Measurements from ENCODE around the gene DUXA. TPM values are rescaled to one million over a fixed set of nuclear protein-coding genes. Genes with fewer than 3 reads are reported as not detected.
A peak's percentile ranks its signal among the peaks of the same experiment; 100 is the strongest.

Gene DUXA
- total RNA-seq, 4 donors from 2014 or later: not detected

DNA sequence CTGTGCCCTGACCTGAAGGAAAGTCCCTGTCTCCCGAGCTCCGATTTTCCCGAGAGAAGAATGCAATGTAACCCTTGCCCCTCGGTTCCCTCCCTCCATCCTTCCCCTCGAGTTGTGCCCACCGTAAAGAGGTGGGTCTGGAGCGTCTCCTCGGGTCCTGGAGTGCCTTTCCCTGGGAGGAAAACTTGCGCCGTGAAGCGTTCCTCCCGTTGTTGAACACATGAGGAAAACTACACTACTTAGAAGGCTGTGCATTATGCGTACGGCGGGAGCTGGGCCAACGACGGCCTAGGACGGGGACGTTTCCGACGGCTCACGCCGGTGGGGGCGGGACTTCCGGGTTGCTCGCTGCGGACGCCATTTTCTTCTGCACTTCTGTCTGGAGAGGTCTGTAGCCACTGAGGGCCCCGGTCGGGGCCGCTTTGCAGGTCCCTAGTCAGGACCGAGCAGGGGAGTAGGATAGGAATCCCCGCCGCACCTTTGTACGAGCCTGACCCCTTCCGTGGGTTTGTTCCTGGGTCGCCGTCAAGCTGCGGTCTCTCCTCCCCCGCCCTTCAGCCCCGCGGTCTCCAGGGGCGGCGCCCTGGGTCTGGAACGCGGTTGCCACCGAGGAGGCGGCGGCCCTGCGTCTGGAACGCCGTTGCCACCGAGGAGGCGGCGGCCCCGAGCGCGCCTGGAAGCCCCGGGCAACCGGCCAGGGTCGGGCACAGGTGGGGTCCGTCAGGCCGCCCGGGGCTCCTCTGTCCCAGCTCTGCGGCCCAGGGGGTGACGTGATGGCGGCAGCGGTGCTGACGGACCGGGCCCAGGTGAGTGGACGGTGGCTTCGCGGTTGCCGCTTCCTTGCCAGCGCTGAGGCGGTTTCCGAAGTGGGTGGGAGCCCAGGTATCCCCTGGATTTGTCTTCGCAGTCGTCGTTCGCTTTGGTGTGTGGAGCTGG, 24.1 kb upstream of the DUXA start, which contains the start of gene ZNF264:
TSS of gene ZNF264 (plus strand) at position 360 of the 936 bp plus-strand sequence. CDS start at position 774, 414 bp downstream.
- TF ChIP-seq, protein P1, sequence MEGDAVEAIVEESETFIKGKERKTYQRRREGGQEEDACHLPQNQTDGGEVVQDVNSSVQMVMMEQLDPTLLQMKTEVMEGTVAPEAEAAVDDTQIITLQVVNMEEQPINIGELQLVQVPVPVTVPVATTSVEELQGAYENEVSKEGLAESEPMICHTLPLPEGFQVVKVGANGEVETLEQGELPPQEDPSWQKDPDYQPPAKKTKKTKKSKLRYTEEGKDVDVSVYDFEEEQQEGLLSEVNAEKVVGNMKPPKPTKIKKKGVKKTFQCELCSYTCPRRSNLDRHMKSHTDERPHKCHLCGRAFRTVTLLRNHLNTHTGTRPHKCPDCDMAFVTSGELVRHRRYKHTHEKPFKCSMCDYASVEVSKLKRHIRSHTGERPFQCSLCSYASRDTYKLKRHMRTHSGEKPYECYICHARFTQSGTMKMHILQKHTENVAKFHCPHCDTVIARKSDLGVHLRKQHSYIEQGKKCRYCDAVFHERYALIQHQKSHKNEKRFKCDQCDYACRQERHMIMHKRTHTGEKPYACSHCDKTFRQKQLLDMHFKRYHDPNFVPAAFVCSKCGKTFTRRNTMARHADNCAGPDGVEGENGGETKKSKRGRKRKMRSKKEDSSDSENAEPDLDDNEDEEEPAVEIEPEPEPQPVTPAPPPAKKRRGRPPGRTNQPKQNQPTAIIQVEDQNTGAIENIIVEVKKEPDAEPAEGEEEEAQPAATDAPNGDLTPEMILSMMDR (IDR thresholded peaks at IDR 0.05): no peak
- ATAC-seq (ENCODE audit: low FRiP score): peak; percentile 97
- peak; percentile 70 for DNase-seq (ENCODE audit: low spot score)

DNA sequence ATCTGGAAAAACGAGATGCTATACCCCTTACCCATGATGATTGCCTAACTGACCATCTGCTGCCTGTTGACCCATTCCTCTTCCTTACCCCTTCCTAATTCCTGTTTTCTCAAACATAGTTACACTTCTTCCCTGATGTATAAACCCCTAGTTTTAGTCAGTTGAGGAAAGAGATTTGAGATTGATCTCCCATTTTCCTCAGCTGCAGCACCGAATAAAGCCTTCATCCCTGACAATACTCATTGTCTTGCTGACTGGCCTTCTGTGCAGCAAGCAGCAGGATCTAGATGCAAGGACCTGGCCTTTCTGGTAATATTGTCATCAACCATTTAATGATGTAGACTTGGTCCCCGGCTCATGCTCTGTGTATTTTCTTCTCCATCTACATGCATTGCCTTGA, 23.0 kb upstream of the DUXA start:
- TF ChIP-seq, protein P1 (IDR thresholded peaks at IDR 0.05): no peak
- no peak for DNase-seq (ENCODE audit: low spot score)
- ATAC-seq (ENCODE audit: low FRiP score): no peak

DNA sequence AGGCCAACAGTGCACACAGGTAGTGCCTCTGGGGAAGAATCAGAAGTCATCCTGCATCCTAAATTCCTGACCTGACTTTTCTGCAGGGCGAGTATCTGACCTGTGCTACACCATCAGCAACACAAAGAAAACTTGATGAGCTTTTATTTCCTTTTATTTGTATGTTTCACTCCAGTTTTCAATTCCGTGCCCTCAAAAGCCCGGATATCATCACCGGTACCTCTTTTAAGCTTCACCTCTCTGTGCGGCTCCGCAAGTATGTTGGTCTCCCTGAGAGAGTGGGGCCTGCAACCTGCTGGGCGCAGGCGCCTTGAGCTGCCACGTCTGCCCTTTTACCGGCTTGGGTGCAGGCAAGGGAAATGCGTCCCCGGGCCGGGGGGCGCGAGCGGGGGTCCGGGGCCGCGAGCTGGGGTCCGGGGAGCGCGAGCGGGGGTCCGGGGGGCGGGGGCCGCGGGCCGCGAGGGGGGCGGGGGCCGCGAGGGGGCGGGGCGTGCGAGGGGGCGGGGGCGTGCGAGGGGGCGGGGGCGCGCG, 4.3 kb upstream of the DUXA start:
- DNase-seq (ENCODE audit: low spot score) (no peak), ATAC-seq (ENCODE audit: low FRiP score) (peak; percentile 53)

DNA sequence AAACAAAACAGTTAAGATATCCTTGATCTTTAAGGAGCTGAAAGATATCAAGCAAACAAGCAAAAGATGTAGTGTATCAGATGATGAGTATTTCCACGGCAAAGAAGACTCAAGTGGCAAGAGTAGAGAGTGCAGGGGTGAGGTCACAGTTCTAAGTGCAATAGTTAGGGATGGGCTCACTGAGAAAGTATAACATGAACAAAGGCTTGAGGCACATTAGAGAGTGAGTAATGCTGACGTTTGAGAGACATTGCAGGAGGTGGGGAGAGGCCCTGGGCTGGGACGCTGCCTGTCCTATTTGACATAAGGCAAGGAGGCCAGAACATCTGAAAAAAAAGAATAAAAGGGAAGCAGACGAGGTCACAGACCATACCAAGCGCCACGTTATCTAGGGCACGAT, 1.4 kb downstream of the DUXA start:
- TF ChIP-seq, protein P1 (IDR thresholded peaks at IDR 0.05): no peak
- DNase-seq (ENCODE audit: low spot score) (no peak), ATAC-seq (ENCODE audit: low FRiP score) (no peak)

More for the DNA sequence above, 4.3 kb upstream of the DUXA start:
- TF ChIP-seq, protein P1 (IDR thresholded peaks at IDR 0.05): no peak

DNA sequence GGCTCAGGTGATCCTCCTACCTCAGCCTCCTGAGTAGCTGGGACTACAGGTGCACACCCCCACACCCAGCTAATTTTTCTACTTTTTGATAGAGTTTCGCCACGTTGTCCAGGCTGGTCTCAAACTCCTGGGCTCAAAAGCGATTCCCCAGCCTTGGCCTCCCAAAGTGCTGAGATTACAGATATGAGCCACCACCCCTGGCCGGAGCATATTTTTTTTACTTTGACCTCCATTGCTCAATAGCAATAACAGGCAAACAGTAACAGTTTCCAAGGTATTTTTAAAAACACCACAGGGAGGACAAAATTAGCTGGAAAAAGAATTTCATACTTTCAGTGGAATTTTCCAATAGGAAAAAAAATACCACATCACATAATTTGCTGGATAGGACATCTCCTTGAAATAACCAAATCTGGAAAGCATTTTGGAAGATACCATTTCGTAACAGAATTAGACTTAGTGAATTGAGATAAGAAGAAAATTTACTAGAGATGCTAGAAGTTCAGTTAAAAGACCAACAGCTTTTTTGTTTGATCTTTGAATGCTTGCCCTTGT, 5.2 kb downstream of the DUXA start:
- TF ChIP-seq, protein P1 (IDR thresholded peaks at IDR 0.05): no peak
- peak; percentile 67 for ATAC-seq (ENCODE audit: low FRiP score)
- DNase-seq (ENCODE audit: low spot score): no peak

DNA sequence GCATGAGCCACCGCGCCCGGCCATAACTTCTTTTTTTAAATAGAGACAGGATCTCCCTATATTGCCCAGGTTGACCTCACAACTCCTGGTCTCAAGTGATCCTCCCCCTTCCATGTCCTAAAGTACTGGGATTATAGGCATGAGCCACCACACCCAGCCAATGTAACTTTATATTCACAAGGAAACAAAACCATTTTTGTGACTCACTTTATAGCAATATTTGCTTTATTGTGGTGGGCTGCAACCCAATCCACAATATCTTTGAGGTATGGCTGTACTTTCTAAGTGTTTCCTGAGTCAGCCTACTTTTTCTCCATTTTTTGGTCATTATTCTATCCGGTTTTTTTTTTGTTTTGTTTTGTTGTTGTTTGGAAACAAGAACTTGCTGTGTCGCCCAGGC, 14.4 kb downstream of the DUXA start:
- DNase-seq (ENCODE audit: low spot score) (no peak), ATAC-seq (ENCODE audit: low FRiP score) (no peak)
- TF ChIP-seq, protein P1 (IDR thresholded peaks at IDR 0.05): no peak

Measured in omental fat pad (tissue), 4 donors.